Tibial artery (tissue), 4 donors: ENCODE data around the gene HOXB1.
"Not testable (repeated sequence)": the region's sequence is repeated elsewhere in the genome, so short reads cannot be mapped to it uniquely, and the experiment has no call there.

Experiments
- DNase-seq, 2 donors: peaks; one replicate each; pipeline ENCODE4 v3.0.0-alpha.2; 2019
- H3K27ac ChIP-seq, 2 donors: fragments of 200-600 bp; sonication (generic) in 1 of 2; 1 replicate in 1 of 2; 2 replicates in 1 of 2; pipeline ENCODE4 v1.5.1; 2018 to 2019; ENCODE audit warnings: mild to moderate bottlenecking in 1 of 2
- H3K27me3 ChIP-seq, 2 donors: fragments of 200-600 bp; sonication (generic) in 1 of 2; one replicate each; pipeline versions ENCODE4 v1.5.1 to v1.6.0; 2016 to 2019
- H3K36me3 ChIP-seq, 3 donors: fragments of 200-600 bp; sonication (generic) in 2 of 3; one replicate each; pipeline ENCODE4 v1.5.1; 2016 to 2019; ENCODE audit warnings: mild to moderate bottlenecking in 2 of 3
- H3K4me1 ChIP-seq, 4 donors: fragments of 200-600 bp; sonication (generic) in 2 of 4; 1 replicate in 3 of 4; 2 replicates in 1 of 4; pipeline ENCODE4 v1.5.1; 2016 to 2019
- H3K4me3 ChIP-seq, 2 donors: fragments of 200-600 bp; sonication (generic) in 1 of 2; 1 replicate in 1 of 2; 2 replicates in 1 of 2; pipeline ENCODE4 v1.5.1; 2018 to 2019; ENCODE audit warnings: mild to moderate bottlenecking in 2 of 2
- H3K9me3 ChIP-seq, 3 donors: fragments of 200-600 bp; sonication (generic) in 1 of 3; one replicate each; pipeline ENCODE4 v1.5.1; 2016 to 2019
- CTCF ChIP-seq, 2 experiments: fragments of 200-600 bp in 1 of 2; fragments of 450-650 bp in 1 of 2; IDR thresholded peaks; one replicate each; pipeline ENCODE4 v1.5.1; 2017 to 2019; ENCODE audit warnings: antibody characterized with exemption in 2 of 2, mild to moderate bottlenecking in 1 of 2, moderate library complexity in 1 of 2
- intact Hi-C: fragments of 100-400 bp; cut with DNase I; formaldehyde crosslinking; loops from one replicate; pipeline ENCODE4 v1.15.0; 2023; ENCODE audit warnings: low total_unique reads

HOXB1 gene

GRCh38 chr17:48541577-48542113 is 10.8 kb upstream of the HOXB1 start:
- DNase-seq = no peak
- no peak for TF ChIP-seq CTCF (IDR thresholded peaks at IDR 0.05)
- peak overlapping the region; percentile 54 to 78 for H3K4me3 ChIP-seq
- H3K27me3 ChIP-seq = peaks cover 0 to 5% of the 10 kb centered on the region in 2 donors
- H3K9me3 ChIP-seq = no peaks in the 10 kb centered on the region
- H3K4me1 ChIP-seq = peaks cover 0 to 26% (median 23%) of the 10 kb centered on the region in 4 donors
- peak overlapping the region; percentile 55 to 95 for H3K27ac ChIP-seq
- H3K36me3 ChIP-seq = no peaks in the 10 kb centered on the region
- intact Hi-C loops = no loop called here

GRCh38 chr17:48541036-48541576 is 10.3 kb upstream of the HOXB1 start:
- Histone ChIP-seq H3K36me3 (no peaks in the 10 kb centered on the region), H3K9me3 (no peaks in the 10 kb centered on the region), H3K27ac (peak overlapping the region; percentile 55 to 95), H3K27me3 (peaks cover 0 to 5% of the 10 kb centered on the region in 2 donors), H3K4me1 (peaks cover 0 to 21% (median 19%) of the 10 kb centered on the region in 4 donors), H3K4me3 (peak overlapping the region; percentile 54 to 78)
- intact Hi-C loops = no loop called here
- no peak for TF ChIP-seq CTCF (IDR thresholded peaks at IDR 0.05)
- no peak for DNase-seq

GRCh38 chr17:48540213-48540612 is 9.4 kb upstream of the HOXB1 start:
- H3K36me3 ChIP-seq = no peaks in the 10 kb centered on the region
- H3K9me3 ChIP-seq = no peaks in the 10 kb centered on the region
- no peak overlapping the region for H3K27ac ChIP-seq
- intact Hi-C loops = no loop called here
- peaks cover 0 to 21% (median 10%) of the 10 kb centered on the region in 4 donors for H3K4me1 ChIP-seq
- no peak overlapping the region for H3K4me3 ChIP-seq
- TF ChIP-seq CTCF (IDR thresholded peaks at IDR 0.05) = no peak
- H3K27me3 ChIP-seq = peaks cover 0 to 5% of the 10 kb centered on the region in 2 donors
- no peak for DNase-seq

- H3K36me3 ChIP-seq = no peaks in the 10 kb centered on the region
- TF ChIP-seq CTCF (IDR thresholded peaks at IDR 0.05) = no peak
- H3K4me1 ChIP-seq = peaks cover 0 to 12% (median 6%) of the 10 kb centered on the region in 4 donors
- H3K27me3 ChIP-seq = peaks cover 0 to 5% of the 10 kb centered on the region in 2 donors
- H3K27ac ChIP-seq = no peak overlapping the region
- DNase-seq = no peak
- H3K9me3 ChIP-seq = no peaks in the 10 kb centered on the region
- H3K4me3 ChIP-seq = no peak overlapping the region
- intact Hi-C loops = no loop called here
Measured at GRCh38 chr17:48539177-48539576, 8.4 kb upstream of the HOXB1 start.

GRCh38 chr17:48537316-48537715 is 6.5 kb upstream of the HOXB1 start:
- Histone ChIP-seq H3K9me3 (no peaks in the 10 kb centered on the region), H3K36me3 (no peaks in the 10 kb centered on the region), H3K27me3 (no peaks in the 10 kb centered on the region), H3K4me1 (peaks cover 0 to 6% (median 2%) of the 10 kb centered on the region in 4 donors), H3K4me3 (no peak overlapping the region), H3K27ac (no peak overlapping the region)
- TF ChIP-seq CTCF (IDR thresholded peaks at IDR 0.05) = no peak
- no peak for DNase-seq
- intact Hi-C loops = no loop called here

- H3K4me3 ChIP-seq, H3K27me3 ChIP-seq, H3K27ac ChIP-seq, H3K36me3 ChIP-seq, DNase-seq, H3K4me1 ChIP-seq, intact Hi-C loops, H3K9me3 ChIP-seq: not testable (repeated sequence)
Measured at GRCh38 chr17:48535793-48536559, 5.2 kb upstream of the HOXB1 start.
